SU-DHL-6 (cell line): ENCODE measurements around the gene ZNF319.

ENCODE experiments used
- H2AFZ ChIP-seq: fragments of 200-600 bp; sonication (generic); 2 replicates; pipeline ENCODE4 v1.6.1; 2014; ENCODE audit warnings: low read depth, mild to moderate bottlenecking, moderate library complexity, mixed read lengths, antibody characterized with exemption, low read length; ENCODE audit not compliant: severe bottlenecking
- H3F3A ChIP-seq: fragments of 200-600 bp; shearing (Covaris generic); 2 replicates; pipeline ENCODE4 v1.6.0; 2016; ENCODE audit warnings: antibody characterized with exemption, mild to moderate bottlenecking; ENCODE audit not compliant: insufficient read depth
- H3K27ac ChIP-seq: fragments of 200-600 bp; sonication (generic); 2 replicates; pipeline ENCODE4 v1.5.1; 2016; ENCODE audit warnings: low read depth, mild to moderate bottlenecking, low read length, moderate library complexity, mixed read lengths
- H3K27me3 ChIP-seq: fragments of 200-600 bp; sonication (generic), shearing (Covaris generic); 2 replicates; pipeline ENCODE4 v1.6.0; 2014; ENCODE audit warnings: mild to moderate bottlenecking, low read length
- H3K36me3 ChIP-seq: fragments of 200-600 bp; sonication (generic); 2 replicates; pipeline ENCODE4 v1.6.1; 2014; ENCODE audit warnings: mild to moderate bottlenecking, low read length, mixed read lengths
- H3K4me2 ChIP-seq: fragments of 300-600, 200-600 bp; shearing (Covaris generic), sonication (generic); 2 replicates; pipeline ENCODE4 v1.6.0; 2014; ENCODE audit warnings: low read length, low read depth, mild to moderate bottlenecking; ENCODE audit not compliant: poor library complexity, severe bottlenecking
- H3K4me3 ChIP-seq: fragments of 200-600 bp; sonication (generic); 2 replicates; pipeline ENCODE4 v1.5.1; 2014; ENCODE audit warnings: antibody characterized with exemption, low read length, mild to moderate bottlenecking, mixed read lengths; ENCODE audit not compliant: insufficient read depth, poor library complexity, severe bottlenecking
- H3K79me2 ChIP-seq: fragments of 200-600 bp; sonication (generic); 2 replicates; pipeline ENCODE4 v1.6.1; 2014; ENCODE audit warnings: mild to moderate bottlenecking, low read length, moderate library complexity; ENCODE audit not compliant: insufficient read depth
- H3K9ac ChIP-seq: fragments of 200-600 bp; sonication (generic); 2 replicates; pipeline ENCODE4 v1.7.0; 2014; ENCODE audit warnings: mild to moderate bottlenecking, low read length
- H3K9me2 ChIP-seq: fragments of 200-600 bp; sonication (generic); replicated peaks from 2 replicates; pipeline ENCODE4 v1.6.1; 2014; ENCODE audit warnings: low read length; ENCODE audit not compliant: insufficient read depth
- H3K9me3 ChIP-seq: fragments of 200-600 bp; sonication (generic); 2 replicates; pipeline ENCODE4 v1.6.1; 2014; ENCODE audit warnings: low read length, mixed read lengths; ENCODE audit not compliant: insufficient read depth
- H4K20me1 ChIP-seq: fragments of 200-600 bp; sonication (generic); 2 replicates; pipeline ENCODE4 v1.6.1; 2014; ENCODE audit warnings: low read depth, mild to moderate bottlenecking, antibody characterized with exemption, low read length, moderate library complexity, mixed read lengths
- EZH2phosphoT487 ChIP-seq: fragments of 200-600 bp; sonication (generic), shearing (Covaris generic); conservative IDR thresholded peaks from 2 replicates; pipeline ENCODE4 v1.6.1; 2018; ENCODE audit warnings: mild to moderate bottlenecking, antibody characterized with exemption, low read length, moderate library complexity, mixed read lengths
- TF ChIP-seq, protein P1 (sequence below): fragments of 200-600 bp; sonication (generic); IDR thresholded peaks from one replicate; pipeline ENCODE4 v1.5.1; 2017; ENCODE audit warnings: antibody characterized with exemption, mild to moderate bottlenecking, low read length, moderate library complexity; ENCODE audit not compliant: insufficient read depth, poor library complexity, severe bottlenecking

Gene ZNF319

DNA sequence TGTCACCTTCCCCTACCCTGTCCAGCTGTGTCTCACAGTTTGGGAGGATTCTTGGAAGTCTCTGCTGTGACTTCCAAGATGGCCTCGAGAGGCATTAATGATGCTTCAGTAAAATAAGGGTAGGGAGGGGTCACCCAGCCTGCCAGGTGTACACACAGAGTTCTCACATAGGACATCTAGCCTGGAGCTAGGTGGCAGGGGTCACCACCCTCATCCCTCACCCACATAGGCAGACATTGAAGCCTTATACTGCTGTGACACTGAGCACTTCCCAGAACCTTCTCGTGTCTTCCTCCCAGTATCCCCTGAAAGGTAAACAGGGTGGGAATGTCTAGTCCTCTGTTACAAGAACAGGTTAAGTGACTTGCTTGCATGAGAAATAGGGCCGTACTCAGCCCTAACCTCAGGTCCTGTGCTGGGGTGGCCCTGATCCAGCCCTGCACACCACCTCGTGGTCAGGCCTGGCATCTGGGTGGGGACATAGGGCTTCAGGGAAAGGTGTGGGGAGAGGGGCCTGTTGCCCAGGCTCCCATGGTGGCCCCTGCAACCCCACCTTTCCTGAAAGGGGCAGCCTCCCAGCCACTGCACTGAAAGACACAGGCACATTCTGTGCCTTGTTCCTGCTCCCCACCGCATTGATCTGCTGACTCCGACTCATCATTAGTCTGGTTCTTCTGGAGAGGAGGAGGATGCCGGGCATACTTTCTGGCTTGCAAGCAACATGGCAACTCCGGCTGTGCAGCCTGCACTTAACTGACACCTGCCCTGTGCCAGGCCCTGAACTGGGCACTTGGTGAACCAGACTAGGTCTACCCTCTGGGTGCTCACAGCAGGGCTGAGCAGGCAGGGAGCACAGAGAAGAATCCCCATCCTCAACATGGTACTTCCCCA lies 21.4 kb upstream of the ZNF319 start:
- TF ChIP-seq, protein P1, sequence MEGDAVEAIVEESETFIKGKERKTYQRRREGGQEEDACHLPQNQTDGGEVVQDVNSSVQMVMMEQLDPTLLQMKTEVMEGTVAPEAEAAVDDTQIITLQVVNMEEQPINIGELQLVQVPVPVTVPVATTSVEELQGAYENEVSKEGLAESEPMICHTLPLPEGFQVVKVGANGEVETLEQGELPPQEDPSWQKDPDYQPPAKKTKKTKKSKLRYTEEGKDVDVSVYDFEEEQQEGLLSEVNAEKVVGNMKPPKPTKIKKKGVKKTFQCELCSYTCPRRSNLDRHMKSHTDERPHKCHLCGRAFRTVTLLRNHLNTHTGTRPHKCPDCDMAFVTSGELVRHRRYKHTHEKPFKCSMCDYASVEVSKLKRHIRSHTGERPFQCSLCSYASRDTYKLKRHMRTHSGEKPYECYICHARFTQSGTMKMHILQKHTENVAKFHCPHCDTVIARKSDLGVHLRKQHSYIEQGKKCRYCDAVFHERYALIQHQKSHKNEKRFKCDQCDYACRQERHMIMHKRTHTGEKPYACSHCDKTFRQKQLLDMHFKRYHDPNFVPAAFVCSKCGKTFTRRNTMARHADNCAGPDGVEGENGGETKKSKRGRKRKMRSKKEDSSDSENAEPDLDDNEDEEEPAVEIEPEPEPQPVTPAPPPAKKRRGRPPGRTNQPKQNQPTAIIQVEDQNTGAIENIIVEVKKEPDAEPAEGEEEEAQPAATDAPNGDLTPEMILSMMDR = no peak
- TF ChIP-seq EZH2phosphoT487 = no peak
- no peak overlapping the region for H3K27ac ChIP-seq
- no peaks in the 10 kb centered on the region for H4K20me1 ChIP-seq

DNA sequence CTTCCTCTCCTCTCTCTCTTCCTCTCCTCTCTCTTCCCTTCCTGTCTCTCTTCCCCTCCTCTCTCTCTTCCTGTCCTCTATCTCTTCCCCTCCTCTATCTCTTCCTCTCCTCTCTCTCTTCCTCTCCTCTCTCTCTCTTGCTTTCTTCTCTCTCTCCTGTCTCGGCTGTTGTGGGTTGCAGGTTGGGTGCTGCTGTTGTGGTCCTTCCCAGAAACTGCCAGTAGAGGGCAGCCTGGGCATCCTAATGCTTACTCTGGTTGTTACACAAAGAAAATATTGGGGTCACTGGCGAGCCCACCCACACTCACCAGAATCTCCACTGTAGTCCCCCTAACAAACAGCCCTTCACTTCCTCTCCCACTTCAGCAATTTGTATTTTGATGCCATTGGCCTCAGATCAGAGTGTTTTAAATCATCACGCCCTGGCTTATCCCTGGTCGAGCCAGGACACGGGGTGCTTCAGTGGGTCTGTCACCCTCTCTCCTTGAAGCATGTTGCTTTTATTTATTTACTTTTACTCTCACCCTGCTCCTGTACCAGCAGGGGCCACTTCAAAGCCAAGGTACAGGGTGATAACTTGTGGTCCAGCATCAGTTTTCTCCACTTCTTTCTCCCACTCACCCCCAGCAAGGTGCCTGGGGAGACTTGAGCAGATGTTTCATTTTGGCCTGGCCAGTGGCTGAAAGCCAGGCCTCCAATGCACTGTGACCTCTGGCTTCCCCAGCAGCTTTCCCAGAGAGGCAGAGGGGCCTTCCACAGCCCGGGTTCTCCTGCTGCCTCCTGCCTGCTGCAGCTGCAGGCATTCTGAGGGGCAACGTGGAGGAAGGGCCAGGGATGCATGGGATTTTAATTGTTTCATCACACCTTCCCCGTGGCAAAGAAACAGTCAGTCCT lies 20.4 kb upstream of the ZNF319 start:
- no peaks in the 10 kb centered on the region for H3K9me3 ChIP-seq
- H3K79me2 ChIP-seq = no peaks in the 10 kb centered on the region
- TF ChIP-seq, protein P1 = peak; percentile 97
- TF ChIP-seq EZH2phosphoT487 = no peak
- H3K36me3 ChIP-seq = no peaks in the 10 kb centered on the region
- H2AFZ ChIP-seq = no peak overlapping the region
- no peaks in the 10 kb centered on the region for H3F3A ChIP-seq
- H3K27ac ChIP-seq = no peak overlapping the region
- no peak overlapping the region for H3K4me2 ChIP-seq
- no peaks in the 10 kb centered on the region for H3K27me3 ChIP-seq
- H3K4me3 ChIP-seq = no peak overlapping the region
- H3K9me2 ChIP-seq = no peaks in the 10 kb centered on the region
- H3K9ac ChIP-seq = no peak overlapping the region
- H4K20me1 ChIP-seq = no peaks in the 10 kb centered on the region

More for the DNA sequence above, 21.4 kb upstream of the ZNF319 start:
- H3K4me2 ChIP-seq = no peak overlapping the region
- no peak overlapping the region for H3K9ac ChIP-seq
- H2AFZ ChIP-seq = no peak overlapping the region
- H3F3A ChIP-seq = no peaks in the 10 kb centered on the region
- H3K9me2 ChIP-seq = no peaks in the 10 kb centered on the region
- no peaks in the 10 kb centered on the region for H3K9me3 ChIP-seq
- H3K36me3 ChIP-seq = no peaks in the 10 kb centered on the region
- H3K79me2 ChIP-seq = no peaks in the 10 kb centered on the region
- no peaks in the 10 kb centered on the region for H3K27me3 ChIP-seq
- H3K4me3 ChIP-seq = no peak overlapping the region

DNA sequence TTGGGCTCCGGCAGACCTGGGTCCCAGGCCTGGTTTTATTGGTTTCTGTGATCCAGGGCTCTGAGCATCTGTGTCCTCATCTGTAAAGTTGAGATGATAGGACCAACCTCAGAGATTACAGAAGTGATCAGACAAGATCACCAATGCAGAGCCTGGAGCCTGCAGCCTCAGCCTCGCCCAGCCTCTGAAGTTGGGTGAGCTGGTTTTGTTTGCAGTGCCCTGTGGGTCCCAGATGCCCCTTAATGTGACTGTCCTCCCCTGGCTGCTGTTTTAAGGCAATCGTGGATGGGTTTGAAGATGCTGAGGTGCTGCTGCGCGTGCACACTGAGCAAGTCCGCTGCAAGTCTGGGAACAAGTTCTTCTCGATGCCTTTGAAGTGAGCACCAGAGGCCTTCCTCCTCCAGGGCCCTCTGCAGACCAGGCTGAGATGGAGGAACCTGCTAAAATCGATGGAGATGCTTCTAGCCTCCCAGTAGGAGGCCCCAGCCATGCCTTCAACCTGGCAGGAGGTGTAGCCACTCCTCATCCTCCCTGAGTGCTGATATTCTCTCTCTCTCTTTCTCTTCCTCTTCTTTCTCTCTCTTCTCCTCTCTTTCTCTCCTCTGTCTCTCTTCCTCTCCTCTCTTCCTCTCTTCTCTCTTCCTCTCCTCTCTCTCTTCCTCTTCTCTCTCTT lies 19.5 kb upstream of the ZNF319 start:
- Histone ChIP-seq H3K4me2 (no peak overlapping the region), H3K9me3 (no peaks in the 10 kb centered on the region)

More for the DNA sequence above, 19.5 kb upstream of the ZNF319 start:
- Histone ChIP-seq H3F3A (no peaks in the 10 kb centered on the region), H4K20me1 (no peaks in the 10 kb centered on the region), H3K9me2 (no peaks in the 10 kb centered on the region), H3K9ac (no peak overlapping the region), H2AFZ (no peak overlapping the region), H3K27ac (no peak overlapping the region), H3K4me3 (no peak overlapping the region), H3K79me2 (no peaks in the 10 kb centered on the region), H3K36me3 (no peaks in the 10 kb centered on the region), H3K27me3 (no peaks in the 10 kb centered on the region)
- TF ChIP-seq EZH2phosphoT487 = no peak
